ENCODE measurements around the gene BTG2.
A peak's percentile ranks its signal among the peaks of the same experiment; 100 is the strongest.
"Not testable (repeated sequence)": the region's sequence is repeated elsewhere in the genome, so short reads cannot be mapped to it uniquely, and the experiment has no call there.

The BTG2 gene

DNA sequence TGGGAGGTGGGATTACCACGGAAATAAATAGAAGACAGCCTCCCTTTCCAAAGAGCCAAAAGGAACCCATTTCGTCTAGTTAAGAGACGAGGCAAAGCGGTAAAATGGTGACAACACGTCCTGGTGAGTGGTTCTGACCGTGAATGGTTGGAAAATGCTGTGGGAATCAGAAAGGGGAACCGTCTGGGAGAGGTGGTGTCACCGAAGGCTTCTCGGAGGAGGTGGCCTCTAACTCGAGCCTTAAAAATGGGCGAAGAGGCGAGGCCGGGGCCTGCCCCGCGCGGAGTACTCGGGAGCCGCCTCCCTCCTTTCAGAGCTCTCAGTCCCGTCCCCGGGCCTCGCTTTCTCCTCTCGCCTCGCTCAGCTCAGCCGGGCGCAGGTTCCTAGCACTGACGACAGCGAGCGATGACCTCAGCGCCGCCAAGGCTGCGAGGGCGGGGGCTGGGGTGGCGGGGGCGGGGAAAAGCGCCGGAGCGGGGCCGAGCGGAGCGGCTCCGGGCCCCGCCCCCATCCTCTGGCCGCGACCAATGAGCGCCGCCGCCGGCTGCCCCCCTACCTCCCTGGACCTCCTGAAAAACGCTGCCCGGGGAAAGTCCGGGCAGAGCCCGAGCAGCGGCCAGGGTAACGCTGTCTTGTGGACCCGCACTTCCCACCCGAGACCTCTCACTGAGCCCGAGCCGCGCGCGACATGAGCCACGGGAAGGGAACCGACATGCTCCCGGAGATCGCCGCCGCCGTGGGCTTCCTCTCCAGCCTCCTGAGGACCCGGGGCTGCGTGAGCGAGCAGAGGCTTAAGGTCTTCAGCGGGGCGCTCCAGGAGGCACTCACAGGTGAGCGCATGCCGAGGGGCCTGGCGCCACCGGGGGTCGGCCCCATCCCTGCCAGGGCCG is at the start of gene BTG2:
Gene BTG2 (plus strand): TSS at position 601 of the 890 bp plus-strand sequence. CDS start 88 bp downstream, at position 689.
- peak; percentile 96 to 97 for DNase-seq

GRCh38 chr1:203256636-203257035 is 48.7 kb upstream of the BTG2 start:
- not testable (repeated sequence) for DNase-seq

DNA sequence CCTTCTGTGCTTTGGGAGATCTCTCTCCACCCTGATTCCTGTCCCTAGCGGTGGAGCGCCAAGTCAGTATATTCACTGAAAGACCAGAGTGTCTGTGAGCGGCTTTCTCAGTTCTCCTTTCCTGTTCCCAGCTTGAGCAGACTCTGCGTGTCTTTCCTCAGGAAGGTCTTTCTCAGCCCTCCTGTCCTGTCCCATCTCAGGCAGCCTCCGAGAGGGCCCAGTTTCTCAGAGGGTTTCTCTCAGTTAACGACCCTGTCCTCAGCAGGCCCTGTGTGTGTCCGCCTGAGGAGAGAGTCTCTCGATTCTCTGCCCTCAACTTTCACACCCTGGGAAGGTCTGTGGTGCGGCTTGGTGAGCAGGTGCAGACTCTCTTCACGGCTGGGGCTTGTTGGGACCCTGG is 41.8 kb upstream of the BTG2 start:
- no peak for DNase-seq

GRCh38 chr1:203264052-203264501 is 41.2 kb upstream of the BTG2 start:
- no peak for DNase-seq

GRCh38 chr1:203265541-203265940 is 39.8 kb upstream of the BTG2 start:
- DNase-seq: no peak

DNA sequence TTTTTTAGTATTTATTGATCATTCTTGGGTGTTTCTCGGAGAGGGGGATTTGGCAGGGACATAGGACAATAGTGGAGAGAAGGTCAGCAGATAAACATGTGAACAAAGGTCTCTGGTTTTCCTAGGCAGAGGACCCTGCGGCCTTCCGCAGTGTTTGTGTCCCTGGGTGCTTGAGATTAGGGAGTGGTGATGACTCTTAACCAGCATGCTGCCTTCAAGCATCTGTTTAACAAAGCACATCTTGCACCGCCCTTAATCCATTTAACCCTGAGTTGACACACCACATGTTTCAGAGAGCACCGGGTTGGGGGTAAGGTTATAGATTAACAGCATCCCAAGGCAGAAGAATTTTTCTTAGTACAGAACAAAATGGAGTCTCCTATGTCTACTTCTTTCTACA is 39.2 kb upstream of the BTG2 start:
- not testable (repeated sequence) for DNase-seq

- DNase-seq: peak; percentile 81 to 91
Observed at GRCh38 chr1:203267347-203267846, 37.9 kb upstream of the BTG2 start.

- no peak for DNase-seq
Observed at GRCh38 chr1:203267912-203268311, 37.4 kb upstream of the BTG2 start.

GRCh38 chr1:203268901-203269653 is 36.2 kb upstream of the BTG2 start:
- DNase-seq: peak; percentile 69 to 84

DNA sequence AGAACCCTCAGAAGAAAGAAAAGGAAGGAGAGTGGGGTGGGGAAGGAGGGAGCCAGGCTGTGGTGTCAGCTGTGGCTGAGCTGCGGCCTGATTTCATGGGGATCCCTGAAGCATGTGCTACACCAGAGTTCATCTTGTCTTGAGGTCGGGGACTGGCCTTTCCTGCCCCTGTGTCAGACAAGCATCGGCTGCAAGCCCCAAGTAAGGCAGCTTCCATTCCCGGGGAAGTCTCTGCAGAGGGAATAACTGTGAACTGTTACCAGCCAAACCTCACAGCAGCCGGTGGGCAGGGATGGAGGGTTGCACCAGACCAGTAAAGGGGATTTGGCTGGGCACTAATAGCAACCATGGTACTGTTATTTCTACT is 35.7 kb upstream of the BTG2 start:
- no peak for DNase-seq

- no peak for DNase-seq
Observed at GRCh38 chr1:203270448-203270847, 34.9 kb upstream of the BTG2 start.

DNA sequence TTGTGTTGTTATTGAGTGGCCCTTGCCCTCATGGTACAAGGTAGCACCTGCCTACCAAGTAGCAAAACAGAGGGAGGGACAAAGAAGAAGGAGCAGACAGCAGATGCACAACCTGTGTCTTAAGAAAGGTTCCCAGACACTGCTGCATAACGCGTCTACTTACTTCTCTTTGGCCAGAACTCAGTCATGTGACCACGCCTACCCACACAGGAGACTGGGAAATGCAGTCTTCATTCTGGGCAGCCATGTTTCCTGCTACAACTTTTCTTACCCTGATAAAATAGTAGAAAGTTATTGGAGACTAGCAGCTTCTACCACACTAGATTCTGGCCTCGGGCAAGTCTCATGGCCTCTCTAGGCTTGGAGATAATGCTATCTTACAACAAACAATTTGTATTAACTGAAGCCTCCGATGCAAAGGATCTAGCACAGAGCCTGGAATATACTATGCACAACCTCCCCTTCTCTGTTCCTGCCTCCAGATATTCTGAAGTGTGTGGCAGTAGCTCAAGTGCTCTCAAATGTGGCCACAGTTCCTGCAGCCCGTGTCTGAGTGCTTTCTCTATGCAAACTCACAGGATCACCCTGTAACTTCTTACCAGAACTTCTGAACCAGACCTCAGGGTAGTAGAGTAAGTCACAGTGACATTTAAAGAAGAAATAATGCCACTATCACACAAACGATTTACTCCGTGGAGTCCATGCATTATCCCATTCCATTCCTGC is 34.1 kb upstream of the BTG2 start:
- peak; percentile 80 to 86 for DNase-seq

DNA sequence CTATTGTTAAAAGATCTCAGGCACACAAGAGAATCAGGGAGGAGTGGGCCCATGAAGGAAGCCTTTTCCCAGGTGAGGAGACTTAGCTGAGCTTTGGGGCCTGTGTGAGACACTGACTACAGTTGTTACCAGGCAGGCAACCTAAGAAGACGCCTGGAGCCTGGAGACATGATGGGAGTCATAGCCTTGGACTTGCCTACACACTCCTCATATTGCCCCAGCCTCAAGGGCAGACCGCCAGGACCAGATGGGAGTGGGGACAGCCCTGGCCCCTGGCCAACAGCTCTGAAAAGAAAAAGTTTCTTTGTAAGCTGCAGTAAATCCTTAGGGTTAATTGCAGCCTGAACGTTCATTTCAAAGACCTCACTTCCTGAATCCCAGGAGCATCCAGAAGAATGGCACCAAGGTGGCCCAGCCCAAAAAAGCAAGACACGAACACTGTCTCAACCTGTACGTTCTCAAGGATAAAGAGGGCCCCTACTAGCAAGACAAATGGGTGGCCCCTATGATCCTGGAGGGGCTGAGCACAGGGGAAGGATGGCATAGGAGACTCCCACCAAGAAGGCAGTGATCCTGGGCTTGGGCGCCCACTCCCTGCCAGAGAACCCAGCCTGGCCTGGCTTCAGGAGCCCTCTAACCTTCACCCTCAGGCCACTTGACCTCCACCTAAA is 33.2 kb upstream of the BTG2 start:
- no peak for DNase-seq

DNA sequence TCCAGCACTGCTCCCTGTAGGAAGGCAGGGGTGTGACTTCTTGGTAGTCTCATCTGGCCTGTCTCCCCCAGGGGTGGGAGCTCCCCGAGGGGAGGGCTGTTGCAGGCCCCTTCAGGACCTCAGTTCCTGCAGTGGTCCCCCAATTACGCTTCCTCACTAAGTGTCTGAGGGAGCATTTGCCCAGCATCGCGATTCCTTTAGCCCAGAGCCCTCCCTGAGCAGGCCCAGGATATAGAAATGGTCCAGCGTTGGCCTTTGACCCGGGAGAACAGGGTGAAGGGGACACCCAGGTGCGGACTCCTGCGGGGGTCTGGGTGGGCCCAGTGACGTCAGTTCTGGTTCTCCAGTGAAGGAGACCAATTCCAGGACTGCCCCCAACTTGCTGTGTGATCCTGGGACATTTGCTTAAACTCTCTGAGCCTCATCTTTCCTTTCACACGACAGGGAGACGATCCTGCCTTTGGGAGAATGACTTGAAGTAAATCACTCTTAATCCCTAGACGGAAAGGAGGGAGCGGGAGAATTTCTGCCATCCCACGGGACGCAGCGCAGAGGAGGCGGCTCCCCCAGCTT is 32.6 kb upstream of the BTG2 start:
- DNase-seq: no peak

DNA sequence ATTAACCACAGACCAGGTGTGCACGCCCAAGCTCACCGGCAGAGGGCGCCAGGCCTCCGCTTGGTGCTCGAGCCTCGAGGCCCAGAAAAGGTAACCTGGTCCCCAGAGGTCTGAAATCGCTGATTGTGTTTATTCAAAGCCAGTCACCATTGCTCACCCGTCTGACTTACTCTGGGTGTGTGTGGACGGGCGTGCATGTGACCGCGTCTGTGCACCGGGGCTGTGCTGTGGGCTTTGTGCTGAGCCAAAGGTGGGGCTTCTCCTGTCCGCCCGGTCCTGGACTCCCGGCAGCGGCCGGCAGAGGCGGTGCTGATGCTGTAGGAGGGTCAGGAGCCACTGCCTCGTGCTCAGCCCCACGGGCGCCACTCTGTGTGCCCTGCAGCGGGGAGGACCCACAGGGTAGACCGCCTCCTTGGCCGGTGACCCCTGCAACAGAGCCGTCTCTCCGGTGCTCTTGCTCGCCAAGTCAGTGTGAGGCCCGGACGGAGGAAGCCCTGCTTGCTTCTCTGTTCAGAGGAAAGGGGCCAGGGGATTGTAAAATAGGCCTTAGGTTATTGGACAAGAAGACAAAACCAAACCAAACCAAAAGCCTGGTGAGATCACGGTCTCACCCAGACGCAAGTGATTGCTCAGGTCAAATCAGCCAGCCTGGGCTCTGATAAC is 32.0 kb upstream of the BTG2 start:
- DNase-seq: peak; percentile 90 to 93

- DNase-seq: peak in 1 of 2 donors; percentile 71
Observed at GRCh38 chr1:203273869-203274602, 31.3 kb upstream of the BTG2 start.

GRCh38 chr1:203274603-203275381 is 30.5 kb upstream of the BTG2 start:
- DNase-seq: no peak

GRCh38 chr1:203275656-203276272 is 29.6 kb upstream of the BTG2 start:
- no peak for DNase-seq

DNA sequence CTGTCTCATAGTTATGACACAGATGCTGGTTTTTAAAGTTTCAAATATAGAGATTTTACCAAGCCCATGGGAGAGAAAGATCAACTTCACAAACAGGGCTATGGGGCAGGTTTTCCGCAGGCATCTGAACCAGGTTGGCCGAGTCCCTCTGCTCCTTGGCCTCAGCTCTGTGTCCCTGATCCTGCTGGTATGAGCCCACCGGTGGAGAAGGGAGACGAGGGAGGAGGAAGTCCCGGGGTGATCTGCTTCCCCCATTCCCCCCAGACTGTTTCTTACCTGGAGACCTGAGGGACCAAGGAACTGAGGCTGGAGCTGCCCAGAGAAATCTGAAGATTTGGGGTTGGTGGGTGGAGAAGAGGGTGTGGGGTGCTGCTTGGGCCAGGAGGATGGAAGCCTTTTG is 28.9 kb upstream of the BTG2 start:
- DNase-seq: no peak

All from CD4-positive, alpha-beta T cell treated with Interferon alpha-2 for 1 hour (primary cell).